ENCODE results near the gene EEA1. TPM values are rescaled to one million over a fixed set of nuclear protein-coding genes. Genes with fewer than 3 reads are reported as not detected.

The EEA1 gene
- total and polyA plus RNA-seq, 8 donors: 1.8 to 15.3 (median 8.0) TPM

- Histone ChIP-seq H3K27ac (no peak overlapping the region), H3K4me1 (peaks cover 0 to 3% (median 0%) of the 10 kb centered on the region in 3 donors), H3K27me3 (no peaks in the 10 kb centered on the region), H3K4me3 (no peak overlapping the region), H3K9me3 (no peaks in the 10 kb centered on the region), H3K36me3 (peaks cover 0 to 6% (median 0%) of the 10 kb centered on the region in 3 donors)
- DNase-seq (no peak), FAIRE-seq (no peak), ATAC-seq (no peak)
- TF ChIP-seq, protein P1, sequence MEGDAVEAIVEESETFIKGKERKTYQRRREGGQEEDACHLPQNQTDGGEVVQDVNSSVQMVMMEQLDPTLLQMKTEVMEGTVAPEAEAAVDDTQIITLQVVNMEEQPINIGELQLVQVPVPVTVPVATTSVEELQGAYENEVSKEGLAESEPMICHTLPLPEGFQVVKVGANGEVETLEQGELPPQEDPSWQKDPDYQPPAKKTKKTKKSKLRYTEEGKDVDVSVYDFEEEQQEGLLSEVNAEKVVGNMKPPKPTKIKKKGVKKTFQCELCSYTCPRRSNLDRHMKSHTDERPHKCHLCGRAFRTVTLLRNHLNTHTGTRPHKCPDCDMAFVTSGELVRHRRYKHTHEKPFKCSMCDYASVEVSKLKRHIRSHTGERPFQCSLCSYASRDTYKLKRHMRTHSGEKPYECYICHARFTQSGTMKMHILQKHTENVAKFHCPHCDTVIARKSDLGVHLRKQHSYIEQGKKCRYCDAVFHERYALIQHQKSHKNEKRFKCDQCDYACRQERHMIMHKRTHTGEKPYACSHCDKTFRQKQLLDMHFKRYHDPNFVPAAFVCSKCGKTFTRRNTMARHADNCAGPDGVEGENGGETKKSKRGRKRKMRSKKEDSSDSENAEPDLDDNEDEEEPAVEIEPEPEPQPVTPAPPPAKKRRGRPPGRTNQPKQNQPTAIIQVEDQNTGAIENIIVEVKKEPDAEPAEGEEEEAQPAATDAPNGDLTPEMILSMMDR (IDR thresholded peaks at IDR 0.05): no peak
- WGBS, 2 donors: 61 to 81% methylated on average over 1 of the region's 1 CpG
- intact Hi-C loops (cut with DNase I): no loop called here
These were observed 144.7 kb downstream of the EEA1 start for GRCh38 chr12:92784356-92784755.

GRCh38 chr12:92779902-92780301, 149.2 kb downstream of the EEA1 start:
- DNase-seq: no peak

GRCh38 chr12:92778525-92778924, 150.6 kb downstream of the EEA1 start:
- no peaks in the 10 kb centered on the region for H3K9me3 ChIP-seq
- ATAC-seq (no peak), FAIRE-seq (no peak), DNase-seq (no peak)
- no peaks in the 10 kb centered on the region for H3K4me1 ChIP-seq
- intact Hi-C loops (cut with DNase I): no loop called here
- peaks cover 0 to 34% (median 7%) of the 10 kb centered on the region in 3 donors for H3K36me3 ChIP-seq
- WGBS, 2 donors: 78 to 81% methylated on average over 3 of the region's 3 CpGs
- H3K27me3 ChIP-seq: no peaks in the 10 kb centered on the region
- no peak overlapping the region for H3K27ac ChIP-seq
- TF ChIP-seq, protein P1 (IDR thresholded peaks at IDR 0.05): no peak
- H3K4me3 ChIP-seq: no peak overlapping the region

More at GRCh38 chr12:92779902-92780301, 149.2 kb downstream of the EEA1 start:
- FAIRE-seq (no peak), ATAC-seq (no peak)
- intact Hi-C loops (cut with DNase I): no loop called here
- Histone ChIP-seq H3K27me3 (no peaks in the 10 kb centered on the region), H3K9me3 (no peaks in the 10 kb centered on the region), H3K4me1 (no peaks in the 10 kb centered on the region), H3K4me3 (no peak overlapping the region), H3K36me3 (peaks cover 0 to 34% (median 7%) of the 10 kb centered on the region in 3 donors), H3K27ac (no peak overlapping the region)
- TF ChIP-seq, protein P1 (IDR thresholded peaks at IDR 0.05): no peak
- WGBS, 2 donors: 77 to 85% methylated on average over 1 of the region's 1 CpG

- FAIRE-seq: no peak
These were observed 153.7 kb downstream of the EEA1 start for GRCh38 chr12:92775416-92775815.

DNA sequence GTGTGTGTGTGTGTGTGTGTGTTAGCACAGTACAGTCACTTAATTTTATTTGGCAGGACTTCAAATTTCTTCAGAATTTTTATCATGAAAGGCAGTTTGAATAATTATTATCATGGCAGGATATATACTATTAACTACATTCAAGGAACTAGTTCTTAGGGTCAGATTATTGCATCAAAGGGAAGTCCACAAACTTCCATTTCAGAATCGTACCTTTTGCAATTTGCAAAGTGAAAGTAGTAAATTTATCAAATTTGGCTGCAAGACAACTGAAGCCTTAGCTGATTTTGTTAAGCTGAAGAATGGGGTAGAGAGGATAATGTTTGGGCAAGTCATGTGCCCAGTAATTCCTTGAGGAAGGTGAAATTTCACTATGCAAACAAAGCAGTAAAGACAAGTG, 158.1 kb downstream of the EEA1 start:
- no peak overlapping the region for H3K27ac ChIP-seq
- DNase-seq: no peak
- H3K4me3 ChIP-seq: no peak overlapping the region
- peaks cover 0 to 4% (median 0%) of the 10 kb centered on the region in 3 donors for H3K4me1 ChIP-seq
- no peak for ATAC-seq
- no peak for FAIRE-seq
- WGBS, 2 donors: 30 to 51% methylated on average over 1 of the region's 1 CpG
- H3K27me3 ChIP-seq: no peaks in the 10 kb centered on the region
- peaks cover 0 to 4% (median 0%) of the 10 kb centered on the region in 3 donors for H3K36me3 ChIP-seq
- intact Hi-C loops (cut with DNase I): no loop called here
- no peaks in the 10 kb centered on the region for H3K9me3 ChIP-seq
- TF ChIP-seq, protein P1 (IDR thresholded peaks at IDR 0.05): no peak

More at GRCh38 chr12:92775416-92775815, 153.7 kb downstream of the EEA1 start:
- Histone ChIP-seq H3K27ac (no peak overlapping the region), H3K4me1 (peaks cover 0 to 4% (median 0%) of the 10 kb centered on the region in 3 donors), H3K27me3 (no peaks in the 10 kb centered on the region), H3K4me3 (no peak overlapping the region), H3K9me3 (no peaks in the 10 kb centered on the region), H3K36me3 (peaks cover 0 to 34% (median 7%) of the 10 kb centered on the region in 3 donors)
- TF ChIP-seq, protein P1 (IDR thresholded peaks at IDR 0.05): no peak
- intact Hi-C loops (cut with DNase I): no loop called here
- DNase-seq: no peak
- no peak for ATAC-seq
